Liver (tissue), 9 donors: ENCODE measurements around the gene B3GALT5. TPM values are rescaled to one million over a fixed set of nuclear protein-coding genes. Genes with fewer than 3 reads are reported as not detected.

ENCODE experiments used
- DNase-seq: peaks from one replicate; pipeline ENCODE4 v3.0.0-alpha.2; 2017; ENCODE audit warnings: low spot score
- H3K27ac ChIP-seq, 2 donors: one replicate each; pipeline ENCODE4 v1.7.0; 2013; ENCODE audit warnings: inconsistent platforms in 2 of 2, low read length in 2 of 2, control low read depth in 1 of 2, low read depth in 1 of 2, mild to moderate bottlenecking in 1 of 2
- H3K27me3 ChIP-seq, 4 donors: one replicate each; pipeline versions ENCODE4 v1.6.1 to v1.7.0; 2013; ENCODE audit warnings: low read length in 3 of 4, inconsistent platforms in 1 of 4, mild to moderate bottlenecking in 1 of 4, moderate library complexity in 1 of 4; ENCODE audit not compliant: control insufficient read depth in 4 of 4, insufficient read depth in 4 of 4
- H3K36me3 ChIP-seq, 4 donors: one replicate each; pipeline versions ENCODE4 v1.6.1 to v1.7.0; 2013; ENCODE audit warnings: low read length in 3 of 4, mild to moderate bottlenecking in 3 of 4, low read depth in 1 of 4, moderate library complexity in 1 of 4; ENCODE audit not compliant: control insufficient read depth in 4 of 4, insufficient read depth in 3 of 4
- H3K4me1 ChIP-seq, 4 donors: one replicate each; pipeline versions ENCODE4 v1.6.1 to v1.7.0; 2013; ENCODE audit warnings: low read length in 3 of 4, mild to moderate bottlenecking in 3 of 4, moderate library complexity in 1 of 4; ENCODE audit not compliant: control insufficient read depth in 4 of 4, insufficient read depth in 4 of 4
- H3K4me3 ChIP-seq, 3 donors: one replicate each; pipeline versions ENCODE4 v1.6.1 to v1.7.0; 2013; ENCODE audit warnings: low read length in 3 of 3, control low read depth in 1 of 3, low read depth in 1 of 3, mild to moderate bottlenecking in 1 of 3
- H3K9ac ChIP-seq, 2 donors: one replicate each; pipeline ENCODE4 v1.7.0; 2013; ENCODE audit warnings: low read length in 2 of 2, mild to moderate bottlenecking in 2 of 2, moderate library complexity in 2 of 2, control low read depth in 1 of 2, low read depth in 1 of 2
- H3K9me3 ChIP-seq, 4 donors: one replicate each; pipeline versions ENCODE4 v1.6.1 to v1.7.0; 2013; ENCODE audit warnings: low read length in 3 of 4; ENCODE audit not compliant: control insufficient read depth in 4 of 4
- ATF3 ChIP-seq: IDR thresholded peaks from 2 replicates; pipeline ENCODE4 v1.6.1; 2016; ENCODE audit warnings: antibody characterized with exemption
- CTCF ChIP-seq: fragments of 150-350 bp; IDR thresholded peaks from 2 replicates; pipeline ENCODE4 v1.5.1; 2017; ENCODE audit warnings: improper control_type of control experiment, low read depth, low read length; ENCODE audit not compliant: missing input control
- EGR1 ChIP-seq, 2 donors: IDR thresholded peaks; 2 replicates each; pipeline ENCODE4 v1.6.1; 2016 to 2018; ENCODE audit warnings: antibody characterized with exemption in 2 of 2, low read depth in 2 of 2
- FOXA1 ChIP-seq: IDR thresholded peaks from 2 replicates; pipeline ENCODE4 v1.6.1; 2016; ENCODE audit warnings: antibody characterized with exemption
- FOXA2 ChIP-seq: IDR thresholded peaks from 2 replicates; pipeline ENCODE4 v1.6.1; 2016; ENCODE audit warnings: antibody characterized with exemption
- GABPA ChIP-seq, 2 donors: IDR thresholded peaks in 1 of 2; conservative IDR thresholded peaks in 1 of 2; 2 replicates each; pipeline ENCODE4 v1.6.1; 2016; ENCODE audit warnings: antibody characterized with exemption in 2 of 2, mild to moderate bottlenecking in 1 of 2, moderate library complexity in 1 of 2
- HNF4A ChIP-seq, 2 donors: conservative IDR thresholded peaks; 2 replicates each; pipeline ENCODE4 v1.6.1; 2016; ENCODE audit warnings: antibody characterized with exemption in 2 of 2, mild to moderate bottlenecking in 2 of 2
- HNF4G ChIP-seq: IDR thresholded peaks from 2 replicates; pipeline ENCODE4 v1.6.1; 2016; ENCODE audit warnings: antibody characterized with exemption
- JUND ChIP-seq, 2 donors: IDR thresholded peaks; 2 replicates each; pipeline ENCODE4 v1.6.1; 2016; ENCODE audit warnings: antibody characterized with exemption in 2 of 2
- NR2F2 ChIP-seq: IDR thresholded peaks from 2 replicates; pipeline ENCODE4 v1.6.1; 2016; ENCODE audit warnings: antibody characterized with exemption
- RAD21 ChIP-seq, 2 donors: IDR thresholded peaks; 2 replicates each; pipeline ENCODE4 v1.6.1; 2016; ENCODE audit warnings: antibody characterized with exemption in 2 of 2, mild to moderate bottlenecking in 2 of 2
- RXRA ChIP-seq, 2 donors: IDR thresholded peaks; 2 replicates each; pipeline ENCODE4 v1.6.1; 2017 to 2018; ENCODE audit warnings: antibody characterized with exemption in 2 of 2, mild to moderate bottlenecking in 1 of 2
- SP1 ChIP-seq: IDR thresholded peaks from 2 replicates; pipeline ENCODE4 v1.6.1; 2018; ENCODE audit warnings: antibody characterized with exemption, mild to moderate bottlenecking
- TAF1 ChIP-seq: conservative IDR thresholded peaks from 2 replicates; pipeline ENCODE4 v1.6.1; 2016; ENCODE audit warnings: antibody characterized with exemption, mild to moderate bottlenecking
- YY1 ChIP-seq: IDR thresholded peaks from 2 replicates; pipeline ENCODE4 v1.6.1; 2016; ENCODE audit warnings: antibody characterized with exemption, mild to moderate bottlenecking
- ZBTB33 ChIP-seq: IDR thresholded peaks from 2 replicates; pipeline ENCODE4 v1.6.1; 2016; ENCODE audit warnings: antibody characterized with exemption
- WGBS: extraction: QIAGEN DNeasy Blood & Tissue Kit; methylation state at CpG from one replicate; pipeline ENCODE4 v1.1.7; 2013; 5-methylcytosine and 5-hydroxymethylcytosine counted together
- polyA plus RNA-seq, 2 donors: library from polyadenylated mRNA; stranded (reverse) in 1 of 2; unstranded in 1 of 2; fragments of 200-250 nt in 1 of 2; fragments of >200 nt in 1 of 2; fragmentation: Nextera tagmentation in 1 of 2; extraction: Ambion mirVana in 1 of 2; gene quantifications; one replicate each; pipeline versions ENCODE4 v1.2.1 to v1.2.3, GENCODE V29; 2013 to 2015
- total RNA-seq, 2 donors: library from RNA; depleted of rRNA; stranded (reverse); fragments of >200 nt; gene quantifications; one replicate each; pipeline ENCODE4 v1.2.3, GENCODE V29; 2014
- donor health status: healthy.
- donor health status: healthy.
- donor health status: healthy.
- donor health status: healthy.
- donor health status: healthy.

B3GALT5 gene
- total and polyA plus RNA-seq, 4 donors: 0.05 to 0.33 (median 0.10) TPM

GRCh38 chr21:39661740-39662139 is 49.0 kb downstream of the B3GALT5 start:
- no peak for DNase-seq
- Histone ChIP-seq H3K9me3 (no peaks in the 10 kb centered on the region), H3K36me3 (no peaks in the 10 kb centered on the region), H3K9ac (no peak overlapping the region), H3K4me3 (no peak overlapping the region), H3K27ac (no peak overlapping the region), H3K27me3 (no peaks in the 10 kb centered on the region), H3K4me1 (no peaks in the 10 kb centered on the region)
- WGBS: 82% methylated on average over 9 of the region's 9 CpGs
- TF ChIP-seq GABPA (IDR thresholded peaks at IDR 0.05 in 1 of 2, conservative IDR thresholded peaks at IDR 0.05 in 1 of 2): no peak
- no peak for TF ChIP-seq EGR1 (IDR thresholded peaks at IDR 0.05; ENCODE audit: low read depth in 2 of 2)
- TF ChIP-seq ATF3: no peak
- TF ChIP-seq RAD21 (IDR thresholded peaks at IDR 0.05): no peak
- no peak for TF ChIP-seq SP1
- no peak for TF ChIP-seq YY1
- TF ChIP-seq NR2F2: no peak
- no peak for TF ChIP-seq FOXA1
- TF ChIP-seq FOXA2: no peak
- no peak for TF ChIP-seq CTCF

- Histone ChIP-seq H3K4me1 (no peaks in the 10 kb centered on the region), H3K4me3 (no peak overlapping the region), H3K9me3 (no peaks in the 10 kb centered on the region), H3K9ac (no peak overlapping the region), H3K36me3 (no peaks in the 10 kb centered on the region), H3K27me3 (no peaks in the 10 kb centered on the region), H3K27ac (no peak overlapping the region)
- no peak for DNase-seq
- WGBS: 73% methylated on average over 8 of the region's 8 CpGs
- no peak for TF ChIP-seq RAD21 (IDR thresholded peaks at IDR 0.05)
- TF ChIP-seq HNF4A (conservative IDR thresholded peaks at IDR 0.05): no peak
- TF ChIP-seq HNF4G: no peak
- TF ChIP-seq RXRA (IDR thresholded peaks at IDR 0.05): no peak
- no peak for TF ChIP-seq ATF3
- TF ChIP-seq JUND (IDR thresholded peaks at IDR 0.05): no peak
- TF ChIP-seq FOXA1: no peak
- no peak for TF ChIP-seq GABPA (IDR thresholded peaks at IDR 0.05 in 1 of 2, conservative IDR thresholded peaks at IDR 0.05 in 1 of 2)
- no peak for TF ChIP-seq CTCF
- no peak for TF ChIP-seq ZBTB33
- TF ChIP-seq TAF1: no peak
- TF ChIP-seq SP1: no peak
These were observed 49.7 kb downstream of the B3GALT5 start for GRCh38 chr21:39662411-39662953.
